Putamen (tissue), 1 donor: ENCODE results near the gene ZNF384.

Experiments
- DNase-seq: peaks from one replicate; pipeline ENCODE4 v3.0.0-alpha.2; 2016; ENCODE audit warnings: low spot score

ZNF384 gene

GRCh38 chr12:6620885-6621274 lies 68.3 kb downstream of the ZNF384 start:
- DNase-seq, result no peak

DNA sequence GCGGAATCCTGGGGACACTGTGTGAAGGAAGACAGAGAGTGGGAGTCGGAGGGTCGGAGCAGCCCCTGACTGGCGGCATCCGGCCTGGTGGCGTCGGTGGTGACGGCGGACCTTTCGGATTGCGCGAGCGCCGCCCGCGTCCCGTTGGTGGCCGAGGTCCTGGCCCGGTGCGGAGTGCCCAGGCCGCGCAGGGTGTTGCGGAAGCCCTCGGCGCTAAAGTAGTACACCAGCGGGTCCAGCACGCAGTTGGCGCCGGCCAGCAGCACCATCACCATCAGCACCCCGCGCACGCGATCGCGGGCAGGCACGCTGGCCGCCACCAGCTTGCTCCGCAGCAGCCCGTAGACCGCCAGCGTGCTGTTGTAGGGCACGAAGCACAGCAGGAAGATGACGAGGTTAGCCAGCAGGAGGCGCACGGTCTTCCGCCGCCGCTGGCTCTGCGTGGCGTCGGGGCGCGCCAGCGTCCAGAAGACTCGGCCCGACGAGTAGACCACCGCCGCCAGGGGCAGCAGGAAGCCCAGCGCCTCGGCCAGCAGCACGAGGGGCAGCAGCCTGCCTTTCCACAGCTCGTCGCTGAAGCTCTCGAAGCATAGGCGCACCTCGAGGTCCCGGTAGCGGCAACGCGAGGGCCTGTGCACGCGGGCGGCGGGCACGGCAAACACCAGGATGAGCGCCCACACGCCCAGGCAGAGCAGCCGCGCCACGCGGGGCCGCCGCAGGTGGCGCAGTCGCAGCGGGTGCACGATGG lies 68.9 kb downstream of the ZNF384 start:
- no peak for DNase-seq

DNA sequence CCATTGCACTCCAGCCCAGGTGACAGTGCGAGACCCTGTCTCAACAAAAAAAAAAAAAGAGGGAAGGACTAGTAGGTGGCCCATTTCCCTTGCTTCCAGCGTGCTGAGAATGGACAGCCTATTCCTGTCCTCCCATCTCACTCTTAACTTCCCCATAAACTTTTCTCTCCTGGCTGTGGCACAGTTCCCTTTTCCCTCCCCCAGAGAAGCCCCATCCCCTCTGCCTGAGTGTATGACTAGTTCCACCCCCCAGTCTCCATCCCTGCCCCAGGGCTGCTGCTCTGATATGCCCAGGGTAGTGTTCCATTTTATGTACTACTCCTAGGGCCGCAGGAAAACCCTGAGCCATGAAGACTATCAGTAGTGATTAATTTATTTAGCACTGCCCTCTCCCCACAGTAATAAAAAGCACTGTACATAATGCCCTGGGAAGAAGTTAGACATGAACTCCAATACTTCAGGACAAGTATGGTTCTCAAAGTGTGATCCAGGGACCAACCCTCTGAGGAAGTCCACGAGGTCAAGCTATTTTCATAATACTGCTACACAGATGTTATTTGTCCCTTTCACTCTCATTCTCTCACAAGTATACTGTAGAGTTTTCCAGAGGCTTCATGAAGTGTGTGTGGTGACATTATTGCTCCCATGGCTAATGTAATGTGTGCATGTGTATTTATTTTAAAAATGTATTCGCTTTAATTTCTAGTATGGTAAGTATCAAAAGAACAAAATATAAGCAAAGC lies 70.5 kb downstream of the ZNF384 start:
- no peak for DNase-seq
